NCI-H2107 treated with DMSO at 0.1 percent for 48 hours (cell line): Measurements from ENCODE around the gene NCBP2L.
A peak's percentile ranks its signal among the peaks of the same experiment; 100 is the strongest.

Experiments
- DNase-seq: peaks from one replicate; lab custom pipeline; 2025; ENCODE audit not compliant: unreplicated experiment; lab: John Stamatoyannopoulos, UW

The NCBP2L gene

GRCh38 chrX:107752043-107752442 lies 25.5 kb upstream of the NCBP2L start:
- no peak for DNase-seq

DNA sequence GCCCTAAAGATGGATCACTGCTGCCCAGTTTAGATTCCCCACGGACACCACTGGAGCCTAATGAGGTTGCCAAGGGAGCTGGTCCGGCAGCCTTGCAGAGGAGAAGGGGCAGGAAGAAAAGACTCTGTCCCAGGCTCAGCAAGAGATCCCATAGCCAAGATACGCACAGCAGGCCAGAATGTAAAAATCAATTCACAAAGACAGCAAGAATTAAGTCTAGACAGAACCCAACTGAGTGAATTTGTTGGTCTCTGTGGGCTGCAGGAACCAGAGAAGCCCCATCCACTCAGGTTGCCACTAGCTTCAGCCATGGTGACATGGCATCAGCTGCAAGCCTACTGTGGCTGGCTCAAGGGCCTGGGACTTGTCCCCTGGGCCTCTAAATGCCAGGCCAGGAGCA lies 24.8 kb upstream of the NCBP2L start:
- no peak for DNase-seq

- DNase-seq = no peak
These were observed 24.3 kb upstream of the NCBP2L start for GRCh38 chrX:107753187-107753586.

DNA sequence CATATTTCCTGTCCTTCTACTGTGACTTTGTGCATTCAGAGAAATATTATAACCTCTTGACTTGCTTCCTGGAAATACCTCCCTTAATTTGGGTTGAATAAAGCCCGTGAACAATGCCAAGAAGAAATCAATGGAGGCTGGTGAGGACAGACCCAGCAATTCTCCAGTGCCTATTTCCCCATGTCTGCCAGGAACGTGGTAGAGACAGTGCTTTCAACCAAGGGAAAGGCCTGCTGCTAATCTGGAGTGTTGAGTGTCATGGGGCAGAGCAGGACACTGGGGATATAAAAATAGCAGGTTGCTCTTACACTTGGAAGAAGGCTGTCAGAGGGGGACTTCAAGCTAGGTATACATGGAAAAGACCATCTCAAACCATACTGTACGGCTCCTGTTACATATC lies 21.8 kb upstream of the NCBP2L start:
- DNase-seq = no peak

GRCh38 chrX:107758231-107758766 lies 19.2 kb upstream of the NCBP2L start:
- DNase-seq = no peak

GRCh38 chrX:107760304-107761077 lies 17.0 kb upstream of the NCBP2L start:
- no peak for DNase-seq

DNA sequence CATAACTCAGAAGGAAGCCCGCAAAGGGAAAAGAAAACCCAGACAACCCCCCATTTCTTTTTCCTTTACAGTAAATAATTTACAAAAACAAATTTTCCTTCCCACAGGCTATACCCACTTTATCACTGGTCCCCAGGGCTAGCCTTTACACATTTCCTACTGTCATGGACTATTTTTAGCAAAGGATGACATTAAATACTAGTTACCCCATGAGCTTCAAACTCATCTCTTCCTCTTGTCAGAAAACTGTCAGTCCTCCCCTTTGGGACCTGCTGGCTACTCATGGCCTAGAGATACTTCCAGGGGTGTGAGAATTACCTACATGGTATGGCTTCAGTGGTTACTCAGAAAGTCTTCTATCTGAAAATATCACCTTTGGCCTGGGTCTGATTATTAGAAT lies 13.9 kb upstream of the NCBP2L start:
- no peak for DNase-seq

DNA sequence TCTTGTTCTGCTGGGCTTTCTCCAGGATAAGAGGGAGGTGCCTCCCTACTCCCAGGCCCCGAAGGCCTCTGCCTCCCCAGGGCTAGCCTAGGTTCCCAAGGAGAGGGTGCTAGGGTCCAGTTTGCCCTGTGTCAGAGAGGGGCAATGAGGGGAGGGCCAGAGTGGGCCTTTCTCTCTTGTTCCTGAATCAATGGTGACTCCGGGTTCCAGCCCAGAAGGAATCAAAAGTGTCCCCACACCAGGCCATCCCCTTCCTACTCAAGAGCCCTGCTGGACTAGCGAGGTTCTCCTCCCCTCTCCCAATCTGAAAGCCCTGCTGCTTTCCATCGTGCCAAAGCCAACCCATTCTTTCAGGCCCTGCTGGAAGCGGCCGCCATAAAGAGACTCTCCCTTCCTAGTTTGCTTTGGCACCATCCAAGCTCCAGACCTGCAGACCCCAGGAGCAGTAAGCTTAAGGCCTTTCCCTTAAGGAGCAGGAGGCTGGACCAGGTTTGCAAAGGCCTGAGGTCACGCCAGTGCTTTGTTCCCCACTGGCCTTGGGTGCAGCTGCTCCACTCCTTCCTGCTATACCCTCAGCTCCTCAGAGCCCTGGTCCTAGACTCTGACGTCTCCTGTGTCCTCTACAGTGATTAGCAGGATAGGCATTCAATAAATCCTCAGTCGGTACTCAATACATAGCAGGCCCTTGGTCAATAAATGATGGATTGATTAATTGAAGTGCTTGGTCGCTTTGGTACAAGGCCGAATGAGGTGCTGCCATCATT lies 12.5 kb upstream of the NCBP2L start:
- no peak for DNase-seq

GRCh38 chrX:107766470-107767150 lies 10.9 kb upstream of the NCBP2L start:
- no peak for DNase-seq

GRCh38 chrX:107768051-107768450 lies 9.5 kb upstream of the NCBP2L start:
- DNase-seq = no peak

GRCh38 chrX:107769581-107770317 lies 7.8 kb upstream of the NCBP2L start:
- peak; percentile 61 for DNase-seq

GRCh38 chrX:107773206-107773605 lies 4.3 kb upstream of the NCBP2L start:
- DNase-seq = no peak

- no peak for DNase-seq
These were observed 3.6 kb upstream of the NCBP2L start for GRCh38 chrX:107773906-107774435.

DNA sequence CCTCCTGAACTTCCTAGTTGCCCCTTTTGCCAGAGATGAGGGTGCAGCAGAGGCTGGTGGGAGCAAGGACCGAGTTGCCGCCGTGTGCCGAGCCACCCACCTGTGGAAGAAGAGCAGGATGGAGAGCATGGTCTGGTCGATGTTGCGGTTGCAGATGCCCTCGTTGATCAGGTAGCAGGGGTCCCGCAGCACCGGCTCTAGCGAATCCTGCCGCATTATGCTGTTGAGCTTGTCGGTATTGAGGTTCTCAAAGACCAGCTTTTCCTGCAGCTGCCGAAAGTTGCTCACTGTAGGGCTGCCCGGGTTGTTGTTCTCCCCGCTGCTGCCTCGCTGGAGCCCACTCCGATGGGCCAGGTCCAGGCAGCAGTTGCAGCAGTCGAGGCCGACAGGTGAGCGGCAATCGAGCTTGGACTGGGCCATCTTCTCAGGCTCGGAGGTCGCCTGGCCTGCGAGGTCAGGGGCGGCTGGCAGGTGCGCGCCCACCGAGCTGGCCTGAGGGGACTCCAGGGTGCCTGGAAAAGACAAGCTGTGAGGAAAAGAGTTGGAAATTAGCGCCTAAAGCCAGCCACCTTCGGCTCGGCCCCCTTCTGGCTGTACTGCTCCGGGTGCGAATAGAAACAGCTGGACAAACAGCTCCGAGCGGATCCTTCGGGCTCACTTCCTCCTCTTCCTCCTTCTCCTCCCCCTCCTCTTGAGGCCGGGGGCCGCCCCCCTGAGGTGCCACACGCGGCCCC lies 2.4 kb upstream of the NCBP2L start:
- no peak for DNase-seq

DNA sequence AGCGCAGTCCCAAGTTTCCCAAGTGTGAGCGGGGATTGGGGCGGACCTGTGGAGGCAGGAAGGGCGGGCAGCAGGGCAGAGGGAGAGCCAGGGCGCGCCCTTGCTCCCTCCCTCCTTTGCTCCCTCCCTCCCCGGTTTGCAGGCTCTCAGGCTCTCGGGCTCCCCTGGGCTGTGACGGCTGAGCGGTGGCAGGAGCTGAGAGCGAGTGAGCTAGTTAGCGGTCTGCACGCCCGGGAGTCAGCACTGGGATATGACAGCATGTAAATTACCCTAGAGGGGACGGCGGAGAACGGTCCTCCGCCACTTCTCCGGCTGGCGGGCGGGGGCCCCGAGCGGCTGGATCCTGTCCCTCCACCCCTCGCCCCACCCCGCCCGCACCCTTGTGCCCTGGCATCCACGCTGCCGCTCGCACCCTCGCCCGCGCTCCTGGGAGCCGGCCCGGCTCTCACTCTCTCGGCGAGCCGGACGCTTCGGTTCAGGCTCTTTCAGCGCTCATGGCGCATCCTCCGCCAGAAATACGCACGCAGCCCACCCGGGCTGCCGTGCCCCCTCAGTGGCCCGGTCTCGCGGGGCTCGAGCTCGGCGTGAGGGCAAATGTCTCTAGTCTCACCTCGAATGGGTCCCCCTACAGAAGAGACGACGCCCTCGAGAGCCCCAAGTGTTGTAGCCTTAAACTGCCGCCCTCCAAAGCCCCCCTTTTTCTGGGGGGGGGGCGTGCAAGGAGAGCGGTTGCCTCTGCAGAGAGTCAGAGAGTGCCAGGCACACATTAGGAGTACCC lies 1.6 kb upstream of the NCBP2L start, which contains the start of gene TSC22D3:
TSC22D3 (minus strand) TSS at position 54 of the 778 bp plus-strand sequence. CDS start 368 bp downstream, outside the sequence.
- peak; percentile 47 for DNase-seq

- DNase-seq = peak; percentile 79
These were observed 641 bp upstream of the NCBP2L start for GRCh38 chrX:107776649-107777535.

GRCh38 chrX:107780525-107780924 lies 3.0 kb downstream of the NCBP2L start:
- DNase-seq = no peak

GRCh38 chrX:107787827-107788226 lies 10.3 kb downstream of the NCBP2L start:
- no peak for DNase-seq
